ENCODE results near the gene TXNIP.

Gene TXNIP

DNA sequence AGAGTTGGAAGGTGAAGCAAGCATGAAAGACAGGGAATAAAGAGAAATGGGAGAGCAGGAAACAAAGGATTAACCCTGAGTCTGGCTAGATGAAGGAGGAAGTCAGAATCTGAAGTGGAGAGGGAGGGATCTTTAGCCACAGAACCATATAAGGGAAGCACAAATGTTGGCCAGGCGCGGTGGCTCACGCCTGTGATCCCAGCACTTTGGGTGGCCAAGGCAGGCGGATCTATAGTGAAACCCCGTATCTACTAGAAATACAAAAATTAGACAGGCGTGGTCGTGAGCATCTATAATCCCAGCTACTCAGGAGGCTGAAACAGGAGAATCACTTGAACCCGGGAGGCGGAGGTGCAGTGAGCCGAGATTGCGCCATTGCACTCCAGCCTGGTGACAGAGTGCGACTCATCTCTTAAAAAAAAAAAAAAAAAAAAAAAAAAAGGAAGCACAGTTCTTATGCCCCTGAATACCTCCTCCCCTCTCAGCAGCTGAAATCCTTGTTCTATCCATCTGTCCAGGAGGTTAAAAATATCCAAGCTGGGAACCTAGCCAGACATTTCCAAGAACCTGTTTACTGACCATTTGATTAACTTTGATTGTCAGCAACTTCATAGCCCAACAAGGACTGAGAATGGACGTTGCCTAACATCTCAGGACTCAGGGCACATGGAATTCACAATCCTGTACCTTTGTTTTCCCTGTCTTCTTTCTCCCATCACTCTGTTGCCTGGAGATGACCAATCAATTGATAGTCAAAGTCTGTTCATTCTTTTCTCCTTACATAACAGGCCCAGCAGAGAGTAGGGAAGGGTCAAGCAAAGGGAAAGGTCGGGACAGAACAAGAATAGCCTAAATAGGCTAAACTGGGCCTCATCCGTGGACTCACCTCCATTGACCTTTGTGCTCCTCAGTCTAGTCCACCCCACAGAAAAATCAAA lies 10.6 kb downstream of the TXNIP start:
- no peak for DNase-seq (ENCODE audit: low spot score)

DNA sequence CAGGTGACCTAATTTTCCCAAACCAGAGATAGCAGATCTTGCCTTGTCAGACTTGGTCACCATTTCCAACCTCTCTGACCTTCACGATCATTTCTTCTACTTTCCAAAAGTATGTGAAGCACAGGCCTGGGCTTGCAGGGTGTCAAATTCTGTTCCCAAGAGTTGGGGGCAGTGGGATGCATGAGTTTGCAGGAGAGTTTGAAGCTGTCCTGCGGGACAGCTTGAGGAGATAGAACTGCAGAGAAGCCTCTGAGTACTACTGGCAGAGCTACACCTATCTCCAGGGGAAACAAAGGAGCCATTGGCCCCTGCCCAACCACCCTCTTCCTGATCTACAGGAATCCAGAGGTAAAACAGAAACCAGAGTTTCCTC lies 11.3 kb downstream of the TXNIP start:
- DNase-seq (ENCODE audit: low spot score) = no peak

DNA sequence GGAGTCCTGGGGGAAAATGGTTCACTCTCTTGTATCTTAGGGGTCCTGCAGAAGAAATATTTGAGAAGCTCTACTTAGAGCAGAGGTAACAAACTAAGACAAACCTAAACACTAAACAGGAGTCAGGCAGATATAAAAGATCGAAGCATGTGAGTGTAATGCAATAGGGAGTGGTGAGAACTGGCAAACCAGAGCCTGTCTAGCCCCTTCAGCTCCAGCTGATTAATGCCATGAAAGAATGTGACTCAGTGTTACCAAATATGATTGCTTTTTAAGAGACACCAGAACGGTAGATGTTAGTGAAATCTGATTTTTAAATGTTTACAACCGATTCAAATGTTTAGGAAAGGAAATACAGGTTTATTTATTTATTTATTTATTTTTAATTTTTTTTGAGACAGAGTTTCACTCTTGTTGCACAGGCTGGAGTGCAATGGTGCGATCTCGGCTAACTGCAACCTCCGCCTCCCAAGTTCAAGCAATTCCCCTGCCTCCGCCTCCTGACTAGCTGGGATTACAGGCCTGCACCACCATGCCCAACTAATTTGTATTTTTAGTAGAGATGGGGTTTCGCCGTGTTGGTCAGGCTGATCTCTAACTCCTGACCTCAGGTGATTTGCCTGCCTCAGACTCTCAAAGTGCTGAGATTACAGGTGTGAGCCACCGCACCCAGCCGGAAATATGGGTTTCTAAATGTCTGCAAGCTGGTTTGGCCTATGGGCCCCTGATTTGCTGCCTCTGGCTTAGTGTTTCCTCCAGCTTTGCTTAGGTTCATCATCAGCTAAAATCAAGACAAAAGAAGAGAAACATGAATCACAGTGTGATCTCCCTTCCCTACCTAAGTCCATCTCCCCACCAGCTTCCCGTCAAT lies 12.2 kb downstream of the TXNIP start:
- no peak for DNase-seq (ENCODE audit: low spot score)

DNA sequence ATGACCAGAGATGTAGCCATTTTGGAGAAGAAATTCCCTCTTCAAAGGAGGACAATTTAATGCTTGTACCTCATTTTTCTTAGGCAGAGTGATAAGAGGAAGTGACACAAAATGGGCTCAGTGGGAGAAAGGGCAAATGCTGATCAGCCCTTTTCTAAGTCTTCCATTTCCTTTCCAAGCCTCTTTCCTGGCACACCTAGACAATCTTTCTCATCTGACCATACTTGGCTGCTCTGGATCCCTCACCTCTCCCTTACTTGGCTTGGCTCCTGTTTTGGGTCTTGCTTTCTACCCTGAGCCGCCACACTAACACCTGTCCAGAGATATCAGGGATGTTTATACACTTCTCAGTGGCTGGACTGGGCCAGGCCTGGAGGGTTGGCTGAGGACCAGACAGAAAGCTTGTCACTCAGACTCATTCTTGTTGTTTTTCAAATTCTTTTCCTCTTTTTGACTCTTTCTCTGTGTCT lies 13.1 kb downstream of the TXNIP start:
- DNase-seq (ENCODE audit: low spot score) = no peak

DNA sequence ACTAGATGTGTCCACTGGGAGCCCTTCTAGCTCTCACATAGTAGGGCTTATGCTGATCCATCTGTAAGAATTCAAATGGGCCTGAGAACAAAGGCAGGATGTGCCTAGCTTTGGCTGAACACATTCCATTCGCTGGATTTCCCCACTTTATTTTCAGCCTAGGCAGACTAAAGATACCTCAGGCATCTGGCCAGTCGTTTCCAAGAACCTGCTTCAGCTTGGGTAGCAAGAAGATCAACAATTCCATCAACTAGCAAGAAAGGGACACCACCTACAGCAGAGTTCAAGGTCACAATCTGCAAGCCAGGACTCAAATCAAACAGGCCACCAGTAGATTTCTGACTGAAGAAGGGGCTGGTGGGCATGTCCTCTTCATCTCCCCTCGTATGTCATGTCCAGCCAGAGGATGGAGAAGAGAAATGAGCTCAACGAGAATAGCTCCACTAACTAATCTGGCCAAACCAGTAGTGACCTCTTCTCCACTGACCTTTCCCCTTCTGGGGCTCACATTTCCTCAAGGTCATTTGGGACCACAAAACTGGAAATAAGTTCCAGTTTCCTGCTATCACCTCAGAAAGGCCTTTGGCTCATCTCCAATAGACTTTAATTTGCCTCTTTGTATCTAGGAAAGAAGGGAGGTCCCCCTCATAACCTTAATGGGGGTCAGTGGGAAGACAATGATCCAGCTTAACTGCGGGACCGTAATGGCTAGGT lies 14.2 kb downstream of the TXNIP start:
- DNase-seq (ENCODE audit: low spot score) = no peak

DNA sequence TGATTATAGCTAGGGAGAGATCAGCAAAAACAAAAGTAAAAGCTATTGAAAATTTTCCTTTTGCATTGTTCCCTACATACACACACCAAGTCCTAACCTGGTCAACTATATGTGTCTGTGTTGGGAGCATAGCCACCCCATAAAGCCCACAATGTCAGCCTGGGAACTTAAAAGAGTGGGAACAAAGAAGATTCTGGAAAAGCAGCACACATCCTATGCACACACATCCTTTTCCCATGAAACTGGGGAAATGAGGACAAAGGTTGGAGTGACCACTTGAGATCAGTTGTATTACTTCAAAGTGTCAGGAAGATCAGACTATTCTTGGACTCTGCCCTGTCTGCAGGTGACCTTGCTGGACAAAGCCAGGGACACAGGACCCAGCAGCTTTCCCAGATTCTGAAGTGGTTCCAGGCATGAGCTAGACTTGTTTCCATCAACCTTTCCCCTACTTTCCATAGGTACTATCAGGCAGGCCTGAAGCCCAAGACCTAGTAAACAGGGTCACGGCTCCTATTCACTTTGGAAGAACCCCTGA lies 15.9 kb downstream of the TXNIP start:
- no peak for DNase-seq (ENCODE audit: low spot score)

DNA sequence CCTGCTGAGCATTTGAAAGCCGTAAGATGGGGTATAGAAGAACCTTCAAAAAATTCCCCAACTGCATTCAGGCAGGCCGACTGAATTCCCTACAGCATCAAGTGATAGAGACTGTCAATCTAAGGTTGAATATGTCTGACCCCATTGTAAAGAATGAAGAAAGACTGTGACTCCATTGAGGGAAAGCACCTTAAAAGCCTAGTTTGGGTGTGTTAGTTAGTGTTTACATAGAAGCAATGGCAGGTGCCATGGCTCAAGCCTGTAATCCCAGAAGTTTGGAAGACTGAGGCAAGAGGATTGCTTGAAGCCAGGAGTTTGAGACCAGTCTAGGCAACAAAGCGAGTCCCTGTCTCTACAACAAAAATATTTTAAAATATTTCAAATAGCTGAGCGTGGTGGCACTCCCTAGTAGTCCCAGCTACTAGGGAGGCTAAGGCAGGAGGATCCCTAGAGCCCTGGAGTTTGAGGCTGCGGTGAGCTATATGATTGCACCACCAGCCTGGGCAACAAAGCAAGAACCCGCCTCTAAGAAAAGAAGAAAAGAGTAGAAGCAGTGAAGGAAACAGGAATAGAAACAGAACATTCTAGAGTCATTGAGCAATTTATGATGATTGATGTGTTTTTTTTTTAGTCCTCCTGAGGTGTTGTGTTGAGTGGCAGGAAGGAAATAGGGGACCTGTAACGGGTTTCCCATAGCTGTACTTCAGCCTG lies 16.5 kb downstream of the TXNIP start:
- no peak for DNase-seq (ENCODE audit: low spot score)

DNA sequence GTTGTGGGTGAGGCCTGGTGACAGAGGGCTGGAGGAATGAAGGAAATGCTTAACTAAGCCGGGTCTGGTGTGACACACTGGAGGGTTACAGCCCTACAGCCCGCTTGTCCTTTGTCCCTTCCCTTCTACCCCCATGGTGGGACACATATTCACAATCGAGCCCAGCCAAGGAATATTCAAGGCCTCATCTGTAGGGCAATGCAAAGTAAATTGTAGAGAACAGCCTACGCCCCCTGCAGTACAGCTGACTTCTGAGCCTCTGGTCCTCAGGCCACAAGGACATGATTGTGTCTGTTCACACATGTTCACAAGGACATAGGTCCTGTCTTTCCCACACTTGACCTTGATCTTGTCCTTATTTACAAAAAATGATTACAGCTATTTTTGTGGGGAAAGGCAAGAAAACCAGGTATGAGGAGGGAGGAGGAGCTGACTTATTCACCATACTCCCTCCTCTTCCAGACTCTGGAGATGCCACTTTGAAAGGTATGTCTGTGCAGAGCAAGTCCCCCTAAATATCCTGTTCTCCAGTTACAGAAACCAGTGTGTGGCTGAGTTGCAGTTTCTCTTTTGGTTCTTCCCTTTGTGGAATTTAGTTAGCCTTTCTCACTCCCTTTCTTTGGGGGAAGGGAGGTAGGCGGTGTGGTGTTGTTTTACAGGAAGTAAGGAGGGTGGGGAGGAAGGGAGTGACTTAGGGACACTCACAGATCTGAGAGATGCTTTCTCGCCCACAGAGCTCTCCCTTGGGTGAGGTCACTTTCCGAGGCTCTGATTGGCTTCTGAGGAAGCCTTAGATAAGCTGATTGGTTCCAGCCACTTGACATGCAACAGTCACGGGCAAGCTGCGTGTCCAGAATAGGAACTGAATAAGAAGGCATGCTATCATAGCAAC lies 17.3 kb downstream of the TXNIP start:
- DNase-seq (ENCODE audit: low spot score) = peak; percentile 91

DNA sequence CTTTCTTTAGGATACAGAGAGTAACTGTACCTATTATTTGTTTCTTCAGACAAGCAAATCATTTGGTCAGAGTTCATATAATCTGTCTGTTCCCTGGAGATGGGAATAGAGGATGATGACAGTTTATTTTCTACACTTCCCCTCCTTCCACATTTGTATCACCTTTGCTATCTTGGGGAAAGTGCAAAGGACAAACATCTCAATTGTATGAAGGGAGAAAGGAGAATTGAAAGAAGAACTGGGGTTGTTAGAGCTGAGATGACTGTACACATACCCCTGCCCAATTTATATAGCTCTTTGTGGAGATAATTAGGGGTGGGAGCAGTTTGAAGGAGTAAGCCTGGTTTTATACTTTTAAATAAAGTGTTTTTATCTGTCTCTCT lies 17.9 kb downstream of the TXNIP start:
- DNase-seq (ENCODE audit: low spot score) = no peak

DNA sequence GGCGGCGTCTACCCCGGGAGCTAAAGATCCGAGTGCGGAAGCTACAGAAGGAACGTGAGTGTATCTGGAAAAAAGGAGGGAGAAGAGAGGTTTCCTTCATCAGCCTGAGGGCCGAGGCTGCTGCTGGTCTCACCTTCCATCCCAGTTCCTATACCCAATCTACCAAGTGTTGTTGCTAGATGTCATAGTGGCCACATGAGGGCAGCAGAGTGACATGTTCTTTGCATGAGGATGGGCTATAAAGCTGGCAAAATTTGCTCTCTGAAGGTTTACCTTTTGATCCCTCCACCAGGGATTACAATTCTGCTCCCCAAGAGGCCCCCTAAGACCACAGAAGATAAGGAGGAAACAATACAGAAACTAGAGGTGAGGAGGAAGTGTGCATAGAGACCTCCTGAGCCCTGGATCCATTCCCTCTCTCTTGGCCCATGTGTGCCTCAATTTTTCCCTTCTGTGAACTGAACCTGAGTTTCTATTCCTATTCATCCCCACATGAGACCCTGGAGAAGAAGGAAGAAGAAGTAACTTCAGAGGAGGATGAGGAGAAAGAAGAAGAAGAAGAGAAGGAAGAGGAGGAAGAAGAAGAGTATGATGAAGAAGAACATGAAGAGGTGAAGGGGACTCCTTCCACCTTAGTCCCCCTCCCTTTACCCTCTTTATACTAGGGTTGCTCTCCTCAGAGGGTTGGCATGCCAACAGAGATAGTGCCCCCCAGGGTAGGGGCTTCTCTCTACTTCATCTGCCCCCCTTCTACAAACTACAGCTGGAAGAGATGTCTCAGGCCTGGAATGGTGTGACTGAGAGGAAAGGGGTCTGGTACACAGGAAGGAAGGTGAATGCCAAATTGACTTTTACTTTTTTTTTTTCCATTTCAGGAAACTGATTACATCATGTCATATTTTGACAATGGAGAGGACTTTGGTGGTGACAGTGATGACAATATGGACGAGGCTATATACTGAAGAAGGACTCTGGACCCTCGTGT lies 18.6 kb downstream of the TXNIP start:
- DNase-seq (ENCODE audit: low spot score) = peak; percentile 85

DNA sequence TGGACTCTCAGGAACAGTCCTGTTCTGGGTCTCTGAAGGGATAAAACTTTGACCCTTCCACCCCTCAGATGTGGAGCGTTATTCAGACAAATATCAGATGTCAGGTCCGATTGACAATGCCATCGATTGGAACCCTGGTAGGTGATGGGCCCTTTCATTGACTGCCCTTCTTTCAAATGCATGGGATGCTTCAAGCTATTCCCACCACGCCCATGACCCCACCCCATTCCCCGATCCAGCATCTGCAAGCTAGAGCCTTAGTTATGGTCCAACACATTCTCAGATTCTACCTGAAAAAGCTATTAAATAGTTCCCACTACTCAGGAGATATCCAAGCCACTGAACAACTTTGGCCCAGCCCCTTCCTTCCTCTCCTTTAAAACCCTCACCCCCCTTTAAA lies 19.4 kb downstream of the TXNIP start:
- no peak for DNase-seq (ENCODE audit: low spot score)

DNA sequence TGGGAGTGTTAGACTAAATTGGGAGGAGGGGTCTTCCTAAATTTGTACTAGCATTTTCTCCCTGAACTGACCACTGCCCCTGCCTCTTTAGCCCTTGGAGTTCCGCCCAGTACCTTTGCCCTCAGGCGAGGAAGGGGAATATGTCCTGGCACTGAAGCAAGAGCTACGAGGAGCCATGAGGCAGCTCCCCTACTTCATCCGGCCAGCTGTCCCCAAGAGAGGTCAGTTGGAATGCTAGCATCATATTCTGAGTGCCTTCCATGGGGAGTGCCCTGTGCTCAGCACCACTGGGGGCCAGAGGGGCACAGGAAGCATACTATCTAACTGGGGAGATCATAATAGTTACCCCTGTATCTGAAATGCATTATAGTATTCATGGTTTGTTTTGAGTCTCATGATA lies 21.2 kb downstream of the TXNIP start:
- DNase-seq (ENCODE audit: low spot score) = no peak

DNA sequence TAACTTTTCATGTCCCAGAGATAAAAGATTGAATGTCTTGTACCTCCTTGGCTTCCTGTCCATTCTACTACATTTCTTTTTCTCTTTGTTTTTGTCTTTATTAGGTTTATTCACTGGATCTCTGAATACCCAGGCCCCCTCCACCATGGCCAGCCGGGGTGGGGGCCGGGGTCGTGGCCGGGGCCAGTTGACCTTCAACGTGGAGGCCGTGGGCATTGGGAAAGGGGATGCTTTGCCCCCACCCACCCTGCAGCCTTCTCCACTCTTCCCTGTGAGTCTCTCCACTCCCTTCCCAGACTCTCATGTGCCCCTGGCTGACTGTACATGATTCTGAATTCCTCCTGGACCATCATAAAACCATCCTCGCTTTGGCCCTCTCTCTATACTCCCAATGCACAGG lies 21.7 kb downstream of the TXNIP start:
- no peak for DNase-seq (ENCODE audit: low spot score)

DNA sequence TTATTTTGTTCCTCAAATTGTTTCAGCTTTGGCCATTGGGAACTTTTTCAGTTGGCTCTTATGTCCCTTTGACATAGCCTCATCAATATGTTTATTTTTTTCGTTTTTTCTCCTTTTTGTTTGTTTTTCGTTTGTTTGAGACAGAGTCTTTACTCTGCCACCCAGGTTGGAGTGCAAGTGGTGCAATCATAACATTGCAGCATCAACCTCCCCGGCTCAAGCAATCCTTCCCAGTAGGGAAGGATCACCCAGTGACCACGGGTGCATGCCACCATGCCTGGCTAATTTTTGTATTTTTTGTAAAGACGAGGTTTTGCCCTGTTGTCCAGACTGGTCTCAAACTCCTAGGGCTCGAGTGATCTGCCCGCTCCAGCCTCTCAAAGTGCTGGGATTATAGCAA lies 23.8 kb downstream of the TXNIP start:
- DNase-seq (ENCODE audit: low spot score) = no peak

DNA sequence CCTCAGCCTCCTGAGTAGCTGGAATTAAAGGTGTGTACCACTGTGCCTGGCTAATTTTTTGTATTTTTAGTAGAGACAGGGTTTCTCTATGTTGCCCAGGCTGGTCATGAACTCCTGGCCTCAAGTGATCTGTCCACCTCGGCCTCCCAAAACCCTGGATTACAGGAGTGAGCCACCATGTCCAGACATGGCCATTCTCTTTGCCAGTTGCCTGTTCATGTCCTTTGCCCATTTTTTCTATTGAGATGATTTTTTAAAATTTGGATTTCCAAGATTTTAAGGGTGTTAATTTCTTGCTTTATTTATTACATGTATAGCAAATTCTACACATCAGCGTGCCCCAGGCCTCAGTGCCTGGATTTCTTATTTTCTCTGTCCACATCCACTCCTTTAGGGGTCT lies 29.1 kb downstream of the TXNIP start:
- no peak for DNase-seq (ENCODE audit: low spot score)

DNA sequence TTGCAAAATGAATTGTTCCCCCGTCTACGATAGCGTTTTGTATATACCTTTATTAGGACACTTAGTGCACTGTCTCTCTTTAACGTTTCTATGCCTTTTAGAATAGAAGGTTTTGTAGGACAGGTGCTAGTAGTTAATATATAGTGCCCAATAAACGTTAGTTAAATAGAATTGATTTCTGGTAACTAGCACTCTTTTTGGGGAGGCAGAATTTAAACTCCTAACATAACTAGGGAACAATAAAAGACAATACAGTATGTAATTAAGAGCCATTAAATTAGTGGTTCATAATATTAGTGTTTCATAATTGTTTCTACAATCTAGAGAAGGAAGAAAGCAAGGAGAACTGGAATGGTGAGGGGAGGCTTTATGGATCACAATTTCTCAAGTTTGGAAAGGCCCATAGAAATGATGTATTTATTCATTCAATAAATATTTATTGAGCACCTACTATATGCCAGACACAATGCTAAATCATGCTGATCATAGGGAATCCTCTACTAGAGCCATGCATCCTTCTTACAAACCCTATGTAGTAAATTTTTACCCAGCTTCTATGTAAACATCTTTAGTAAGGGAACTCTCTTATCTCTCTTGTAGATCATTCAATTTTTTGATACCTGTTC lies 31.1 kb downstream of the TXNIP start:
- no peak for DNase-seq (ENCODE audit: low spot score)

DNA sequence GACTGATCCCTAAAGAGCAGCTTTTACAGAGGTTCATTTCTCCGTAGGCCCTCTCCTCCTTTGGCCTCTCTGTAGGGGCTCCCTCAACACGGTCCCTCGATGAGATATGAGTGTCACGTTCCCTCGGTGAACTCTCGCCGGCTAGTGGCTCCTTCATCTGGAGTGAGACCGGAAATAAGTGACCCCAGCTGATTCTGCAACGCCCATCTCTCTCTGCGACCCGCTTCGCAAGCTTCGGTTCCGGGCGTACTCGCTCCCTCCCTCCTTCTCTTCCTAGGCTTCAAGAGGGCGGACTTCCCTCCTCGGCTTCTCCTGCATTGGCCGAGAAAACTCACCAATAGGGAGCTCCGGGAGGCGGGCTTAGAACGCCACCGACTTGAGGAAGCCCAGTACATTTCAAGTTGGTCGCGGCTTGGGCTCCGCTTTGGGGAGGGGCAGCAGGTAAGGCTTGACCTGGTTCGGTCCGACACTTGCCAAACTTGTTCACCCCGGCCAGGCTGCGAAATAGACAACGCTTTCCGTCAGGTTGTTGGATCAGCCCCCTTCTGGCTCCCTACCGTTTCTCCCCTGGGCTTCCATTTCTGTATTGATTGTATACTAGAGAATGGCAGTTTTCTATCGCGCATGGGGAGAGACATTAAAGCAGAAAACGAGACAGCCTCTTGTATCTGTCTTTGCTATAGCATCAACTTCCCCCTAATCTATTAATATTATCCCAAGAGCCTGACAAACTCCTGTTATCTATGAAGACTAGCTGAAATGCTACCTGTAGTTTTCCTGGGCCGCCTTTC lies 31.9 kb downstream of the TXNIP start, which contains the start of the genes ANKRD34A and POLR3GL:
Gene ANKRD34A (minus strand): TSS at position 248 of the 791 bp plus-strand sequence. CDS start 2,816 bp downstream, outside the sequence.
Gene POLR3GL (plus strand): TSS at position 363 of the 791 bp plus-strand sequence. CDS start 10,176 bp downstream, outside the sequence.
- peak; percentile 94 for DNase-seq (ENCODE audit: low spot score)

Data from CD4-positive, alpha-beta T cell treated with Interleukin-15 for 4 hours (primary cell).